ENCODE measurements around the gene LHFPL5. TPM values are rescaled to one million over a fixed set of nuclear protein-coding genes. Genes with fewer than 3 reads are reported as not detected.

The LHFPL5 gene
- total and polyA plus RNA-seq, 2 donors from 2014 or later, result 0.47 TPM; not detected in 1

GRCh38 chr6:35797837-35798526 is 7.2 kb upstream of the LHFPL5 start:
- H3K9me3 ChIP-seq (ENCODE audit: control insufficient read depth in 2 of 3, insufficient read depth in 1 of 3, low read length in 3 of 3), result no peaks in the 10 kb centered on the region
- no peak overlapping the region for H3K4me3 ChIP-seq (ENCODE audit: low read length in 3 of 3)
- FAIRE-seq (no peak), DNase-seq (no peak)
- TF ChIP-seq, protein P1, sequence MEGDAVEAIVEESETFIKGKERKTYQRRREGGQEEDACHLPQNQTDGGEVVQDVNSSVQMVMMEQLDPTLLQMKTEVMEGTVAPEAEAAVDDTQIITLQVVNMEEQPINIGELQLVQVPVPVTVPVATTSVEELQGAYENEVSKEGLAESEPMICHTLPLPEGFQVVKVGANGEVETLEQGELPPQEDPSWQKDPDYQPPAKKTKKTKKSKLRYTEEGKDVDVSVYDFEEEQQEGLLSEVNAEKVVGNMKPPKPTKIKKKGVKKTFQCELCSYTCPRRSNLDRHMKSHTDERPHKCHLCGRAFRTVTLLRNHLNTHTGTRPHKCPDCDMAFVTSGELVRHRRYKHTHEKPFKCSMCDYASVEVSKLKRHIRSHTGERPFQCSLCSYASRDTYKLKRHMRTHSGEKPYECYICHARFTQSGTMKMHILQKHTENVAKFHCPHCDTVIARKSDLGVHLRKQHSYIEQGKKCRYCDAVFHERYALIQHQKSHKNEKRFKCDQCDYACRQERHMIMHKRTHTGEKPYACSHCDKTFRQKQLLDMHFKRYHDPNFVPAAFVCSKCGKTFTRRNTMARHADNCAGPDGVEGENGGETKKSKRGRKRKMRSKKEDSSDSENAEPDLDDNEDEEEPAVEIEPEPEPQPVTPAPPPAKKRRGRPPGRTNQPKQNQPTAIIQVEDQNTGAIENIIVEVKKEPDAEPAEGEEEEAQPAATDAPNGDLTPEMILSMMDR (IDR thresholded peaks at IDR 0.05; ENCODE audit: borderline replicate concordance, extremely low read depth, insufficient read depth), result no peak
- no peaks in the 10 kb centered on the region for H3K36me3 ChIP-seq (ENCODE audit: control insufficient read depth in 2 of 3, insufficient read depth in 3 of 3, low read length in 3 of 3)
- intact Hi-C loops (cut with DNase I), result no loop called here
- no peaks in the 10 kb centered on the region for H3K27me3 ChIP-seq (ENCODE audit: control insufficient read depth, insufficient read depth, low read length)
- no peak overlapping the region for H3K27ac ChIP-seq (ENCODE audit: low read depth in 2 of 2, low read length in 2 of 2)
- no peak overlapping the region for H3K9ac ChIP-seq (ENCODE audit: low read length in 3 of 3)
- H3K4me1 ChIP-seq (ENCODE audit: control insufficient read depth in 2 of 3, insufficient read depth in 2 of 3, low read depth in 1 of 3, low read length in 3 of 3), result no peaks in the 10 kb centered on the region

GRCh38 chr6:35798706-35799105 is 6.4 kb upstream of the LHFPL5 start:
- no peak overlapping the region for H3K9ac ChIP-seq (ENCODE audit: low read length in 3 of 3)
- no peaks in the 10 kb centered on the region for H3K36me3 ChIP-seq (ENCODE audit: control insufficient read depth in 2 of 3, insufficient read depth in 3 of 3, low read length in 3 of 3)
- H3K27ac ChIP-seq (ENCODE audit: low read depth in 2 of 2, low read length in 2 of 2), result no peak overlapping the region
- no peaks in the 10 kb centered on the region for H3K27me3 ChIP-seq (ENCODE audit: control insufficient read depth, insufficient read depth, low read length)
- TF ChIP-seq, protein P1 (IDR thresholded peaks at IDR 0.05; ENCODE audit: borderline replicate concordance, extremely low read depth, insufficient read depth), result no peak
- no peaks in the 10 kb centered on the region for H3K9me3 ChIP-seq (ENCODE audit: control insufficient read depth in 2 of 3, insufficient read depth in 1 of 3, low read length in 3 of 3)
- DNase-seq (no peak), FAIRE-seq (no peak)
- H3K4me1 ChIP-seq (ENCODE audit: control insufficient read depth in 2 of 3, insufficient read depth in 2 of 3, low read depth in 1 of 3, low read length in 3 of 3), result no peaks in the 10 kb centered on the region
- intact Hi-C loops (cut with DNase I), result no loop called here
- no peak overlapping the region for H3K4me3 ChIP-seq (ENCODE audit: low read length in 3 of 3)

DNA sequence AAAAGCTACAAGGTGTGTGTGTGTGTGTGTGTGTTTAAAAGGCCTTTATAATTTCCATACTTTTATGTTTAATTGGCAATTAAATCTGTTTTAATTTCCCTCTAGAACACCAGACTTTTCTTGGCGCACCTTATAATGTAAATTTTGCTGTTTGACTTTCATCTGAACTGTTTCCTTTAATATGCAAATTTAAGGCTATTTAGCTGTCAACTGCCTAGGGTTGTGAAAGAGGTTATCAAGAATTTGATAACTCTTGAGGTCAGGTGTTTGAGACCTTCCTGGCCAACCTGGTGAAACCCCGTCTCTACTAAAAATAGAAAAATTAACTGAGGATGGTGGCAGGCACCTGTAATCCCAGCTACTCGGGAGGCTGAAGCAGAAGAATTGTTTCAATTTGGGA is 4.0 kb upstream of the LHFPL5 start:
- Histone ChIP-seq H3K36me3 (ENCODE audit: control insufficient read depth in 2 of 3, insufficient read depth in 3 of 3, low read length in 3 of 3) (no peaks in the 10 kb centered on the region), H3K9ac (ENCODE audit: low read length in 3 of 3) (no peak overlapping the region), H3K27ac (ENCODE audit: low read depth in 2 of 2, low read length in 2 of 2) (no peak overlapping the region), H3K4me1 (ENCODE audit: control insufficient read depth in 2 of 3, insufficient read depth in 2 of 3, low read depth in 1 of 3, low read length in 3 of 3) (no peaks in the 10 kb centered on the region), H3K27me3 (ENCODE audit: control insufficient read depth, insufficient read depth, low read length) (no peaks in the 10 kb centered on the region), H3K9me3 (ENCODE audit: control insufficient read depth in 2 of 3, insufficient read depth in 1 of 3, low read length in 3 of 3) (no peaks in the 10 kb centered on the region), H3K4me3 (ENCODE audit: low read length in 3 of 3) (no peak overlapping the region)
- FAIRE-seq (no peak), DNase-seq (no peak)
- intact Hi-C loops (cut with DNase I), result no loop called here
- TF ChIP-seq, protein P1 (IDR thresholded peaks at IDR 0.05; ENCODE audit: borderline replicate concordance, extremely low read depth, insufficient read depth), result no peak

- Histone ChIP-seq H3K4me3 (ENCODE audit: low read length in 3 of 3) (no peak overlapping the region), H3K4me1 (ENCODE audit: control insufficient read depth in 2 of 3, insufficient read depth in 2 of 3, low read depth in 1 of 3, low read length in 3 of 3) (no peaks in the 10 kb centered on the region), H3K36me3 (ENCODE audit: control insufficient read depth in 2 of 3, insufficient read depth in 3 of 3, low read length in 3 of 3) (no peaks in the 10 kb centered on the region), H3K9ac (ENCODE audit: low read length in 3 of 3) (no peak overlapping the region), H3K27me3 (ENCODE audit: control insufficient read depth, insufficient read depth, low read length) (no peaks in the 10 kb centered on the region), H3K27ac (ENCODE audit: low read depth in 2 of 2, low read length in 2 of 2) (no peak overlapping the region), H3K9me3 (ENCODE audit: control insufficient read depth in 2 of 3, insufficient read depth in 1 of 3, low read length in 3 of 3) (no peaks in the 10 kb centered on the region)
- DNase-seq (peak in 1 of 5 donors; percentile 5), FAIRE-seq (no peak)
- TF ChIP-seq, protein P1 (IDR thresholded peaks at IDR 0.05; ENCODE audit: borderline replicate concordance, extremely low read depth, insufficient read depth), result no peak
- intact Hi-C loops (cut with DNase I), result no loop called here
These were observed 3.5 kb downstream of the LHFPL5 start for GRCh38 chr6:35808688-35809087.

All from kidney (tissue), 14 donors.